Kidney epithelial cell (primary cell): ENCODE data around the gene MLYCD. TPM values are rescaled to one million over a fixed set of nuclear protein-coding genes. Genes with fewer than 3 reads are reported as not detected.

ENCODE experiments used
- DNase-seq: peaks from one replicate; pipeline ENCODE4 v3.0.0-alpha.2; 2010; ENCODE audit warnings: low read depth
- H3K27me3 ChIP-seq: 2 replicates; pipeline ENCODE4 v1.6.0; 2011; ENCODE audit warnings: low read length; ENCODE audit not compliant: control insufficient read depth, insufficient read depth
- H3K36me3 ChIP-seq: 2 replicates; pipeline ENCODE4 v1.5.1; 2011; ENCODE audit warnings: low read length; ENCODE audit not compliant: control insufficient read depth, insufficient read depth
- H3K4me3 ChIP-seq: 2 replicates; pipeline ENCODE4 v1.5.1; 2011; ENCODE audit warnings: low read depth, mild to moderate bottlenecking, control low read depth, low read length
- CTCF ChIP-seq: IDR thresholded peaks from 2 replicates; pipeline ENCODE4 v1.5.1; 2011; ENCODE audit warnings: mild to moderate bottlenecking, moderate library complexity, low read length, control low read depth, inconsistent platforms; ENCODE audit not compliant: insufficient read depth, poor library complexity, severe bottlenecking
- total RNA-seq: library from RNA; depleted of rRNA; stranded (reverse); fragments of >200 nt; gene quantifications from 2 replicates; pipeline ENCODE4 v1.2.3, GENCODE V29; 2015

MLYCD gene
- total RNA-seq, 1 donor from 2014 or later = 3.5 TPM

- Histone ChIP-seq H3K36me3 (no peaks in the 10 kb centered on the region), H3K4me3 (no peak overlapping the region), H3K27me3 (peaks cover 3% of the 10 kb centered on the region)
- no peak for DNase-seq
- no peak for TF ChIP-seq CTCF
Measured at GRCh38 chr16:83854420-83854819, 44.5 kb upstream of the MLYCD start.

GRCh38 chr16:83856792-83857191, 42.1 kb upstream of the MLYCD start:
- H3K36me3 ChIP-seq = no peaks in the 10 kb centered on the region
- H3K4me3 ChIP-seq = no peak overlapping the region
- TF ChIP-seq CTCF = no peak
- no peak for DNase-seq
- H3K27me3 ChIP-seq = peaks cover 3% of the 10 kb centered on the region

GRCh38 chr16:83859265-83859664, 39.6 kb upstream of the MLYCD start:
- peaks cover 3% of the 10 kb centered on the region for H3K27me3 ChIP-seq
- no peak overlapping the region for H3K4me3 ChIP-seq
- TF ChIP-seq CTCF = no peak
- no peaks in the 10 kb centered on the region for H3K36me3 ChIP-seq
- DNase-seq = no peak

GRCh38 chr16:83862661-83863060, 36.3 kb upstream of the MLYCD start:
- DNase-seq = no peak
- Histone ChIP-seq H3K36me3 (no peaks in the 10 kb centered on the region), H3K27me3 (no peaks in the 10 kb centered on the region), H3K4me3 (no peak overlapping the region)
- TF ChIP-seq CTCF = no peak

GRCh38 chr16:83863682-83864081, 35.2 kb upstream of the MLYCD start:
- DNase-seq = no peak
- H3K36me3 ChIP-seq = no peaks in the 10 kb centered on the region
- no peaks in the 10 kb centered on the region for H3K27me3 ChIP-seq
- H3K4me3 ChIP-seq = no peak overlapping the region
- TF ChIP-seq CTCF = no peak

- Histone ChIP-seq H3K27me3 (no peaks in the 10 kb centered on the region), H3K36me3 (no peaks in the 10 kb centered on the region), H3K4me3 (no peak overlapping the region)
- TF ChIP-seq CTCF = no peak
- no peak for DNase-seq
Measured at GRCh38 chr16:83870830-83871229, 28.1 kb upstream of the MLYCD start.
